Head of caudate nucleus (tissue), 42 donors: ENCODE measurements around the gene ZNF343.

Experiments
- DNase-seq, 42 donors: peaks; one replicate each; pipeline versions ENCODE4 v3.0.0 to v3.0.0-alpha.2; 2020 to 2021; ENCODE audit warnings: mixed read lengths in 7 of 42
- intact Hi-C: fragments of 100-400 bp; cut with DNase I; formaldehyde crosslinking; loops from one replicate; pipeline ENCODE4 v1.15.0; 2022

ZNF343 gene

GRCh38 chr20:2483504-2483903 lies 25.2 kb downstream of the ZNF343 start:
- DNase-seq: no peak
- intact Hi-C loops: no loop called here

GRCh38 chr20:2480381-2480780 lies 28.3 kb downstream of the ZNF343 start:
- no peak for DNase-seq
- intact Hi-C loops: no loop called here

GRCh38 chr20:2476742-2477615 lies 31.7 kb downstream of the ZNF343 start:
- no peak for DNase-seq
- intact Hi-C loops: no loop called here

- intact Hi-C loops: no loop called here
- no peak for DNase-seq
Observed at GRCh38 chr20:2475850-2476741, 32.6 kb downstream of the ZNF343 start.

GRCh38 chr20:2473516-2473915 lies 35.2 kb downstream of the ZNF343 start:
- intact Hi-C loops: loop anchor here (5.0 kb wide), 1 partner anchor 39 kb away; no protein-coding TSS in a partner anchor
- no peak for DNase-seq

- intact Hi-C loops: loop anchor here (5.0 kb wide), 1 partner anchor 42 kb away; no protein-coding TSS in a partner anchor
- DNase-seq: peak; percentile 95 to 99 (median 98)
Observed at GRCh38 chr20:2470423-2471193, 38.1 kb downstream of the ZNF343 start, which contains the start of gene SNRPB. Gene SNRPB (minus strand): TSS chr20:2470789. CDS start chr20:2470690, 99 bp downstream.

- intact Hi-C loops: loop anchor here (5.0 kb wide), 1 partner anchor 42 kb away; no protein-coding TSS in a partner anchor
- peak in 32 of 42 donors; percentile 9 to 67 (median 34) for DNase-seq
Observed at GRCh38 chr20:2469991-2470422, 38.7 kb downstream of the ZNF343 start.

- no peak for DNase-seq
- intact Hi-C loops: no loop called here
Observed at GRCh38 chr20:2468581-2469407, 39.9 kb downstream of the ZNF343 start.

- no peak for DNase-seq
- intact Hi-C loops: no loop called here
Observed at GRCh38 chr20:2467412-2467811, 41.3 kb downstream of the ZNF343 start.

GRCh38 chr20:2465100-2465499 lies 43.6 kb downstream of the ZNF343 start:
- intact Hi-C loops: no loop called here
- no peak for DNase-seq

GRCh38 chr20:2463616-2464365 lies 44.9 kb downstream of the ZNF343 start:
- DNase-seq: no peak
- intact Hi-C loops: no loop called here

GRCh38 chr20:2462484-2462883 lies 46.2 kb downstream of the ZNF343 start:
- intact Hi-C loops: no loop called here
- no peak for DNase-seq

GRCh38 chr20:2460752-2461424 lies 47.8 kb downstream of the ZNF343 start:
- intact Hi-C loops: no loop called here

GRCh38 chr20:2459981-2460751 lies 48.5 kb downstream of the ZNF343 start:
- no peak for DNase-seq
- intact Hi-C loops: no loop called here

More at GRCh38 chr20:2460752-2461424, 47.8 kb downstream of the ZNF343 start:
- no peak for DNase-seq

GRCh38 chr20:2458919-2459499 lies 49.7 kb downstream of the ZNF343 start:
- intact Hi-C loops: no loop called here
- no peak for DNase-seq
